GM13977 (cell line): ENCODE results near the gene ADGRA1.
"Not testable (repeated sequence)": the region's sequence is repeated elsewhere in the genome, so short reads cannot be mapped to it uniquely, and the experiment has no call there.

Source experiments
- DNase-seq: peaks from one replicate; pipeline ENCODE4 v3.0.0; 2012; ENCODE audit warnings: low spot score
- CTCF ChIP-seq: IDR thresholded peaks from 2 replicates; pipeline ENCODE4 v1.5.1; 2012; ENCODE audit warnings: mild to moderate bottlenecking, control low read depth; ENCODE audit not compliant: insufficient read depth; ENCODE audit errors: extremely low read depth, missing control alignments
- in situ Hi-C: fragments of 300-500 bp; cut with MboI; formaldehyde crosslinking; loops from one replicate; pipeline ENCODE4 v1.12.0; 2022; ENCODE audit warnings: low sequenced_read_pairs, low pct_unique_long_range_greater_than_20kb, mixed read lengths, inconsistent platforms; ENCODE audit not compliant: unreplicated experiment

The ADGRA1 gene

GRCh38 chr10:133135116-133135465, 47.4 kb downstream of the ADGRA1 start:
- no peak for DNase-seq
- no peak for TF ChIP-seq CTCF
- in situ Hi-C loops: no loop called here

GRCh38 chr10:133137486-133138145, 49.9 kb downstream of the ADGRA1 start:
- DNase-seq, in situ Hi-C loops: not testable (repeated sequence)

- no peak for DNase-seq
- in situ Hi-C loops: no loop called here
- no peak for TF ChIP-seq CTCF
Measured at GRCh38 chr10:133139551-133140065, 51.9 kb downstream of the ADGRA1 start.

- DNase-seq: no peak
- TF ChIP-seq CTCF: no peak
- in situ Hi-C loops: no loop called here
Measured at GRCh38 chr10:133140417-133141143, 52.9 kb downstream of the ADGRA1 start.

GRCh38 chr10:133141144-133141957, 53.6 kb downstream of the ADGRA1 start:
- DNase-seq: no peak
- in situ Hi-C loops: no loop called here
- TF ChIP-seq CTCF: no peak

- no peak for DNase-seq
- in situ Hi-C loops: no loop called here
- no peak for TF ChIP-seq CTCF
Measured at GRCh38 chr10:133141958-133142340, 54.2 kb downstream of the ADGRA1 start.
